Aorta (tissue), 5 donors: ENCODE data around the gene JOSD2. TPM values are rescaled to one million over a fixed set of nuclear protein-coding genes. Genes with fewer than 3 reads are reported as not detected.
"Not testable (repeated sequence)": the region's sequence is repeated elsewhere in the genome, so short reads cannot be mapped to it uniquely, and the experiment has no call there.

Experiments used
- ATAC-seq: fragments of 200-7000 bp; cut with Tn5 transposase; one replicate; pipeline ENCODE4 v1.9.1; 2022; ENCODE audit warnings: moderate library complexity; ENCODE audit not compliant: low FRiP score
- DNase-seq, 2 donors: peaks; one replicate each; pipeline ENCODE4 v3.0.0-alpha.2; 2020
- H3K27ac ChIP-seq, 2 donors: one replicate each; pipeline ENCODE4 v1.5.1; 2013; ENCODE audit warnings: low read length in 2 of 2, mild to moderate bottlenecking in 2 of 2, moderate library complexity in 2 of 2, control low read depth in 1 of 2, inconsistent platforms in 1 of 2, low read depth in 1 of 2
- H3K27me3 ChIP-seq, 2 donors: one replicate each; pipeline ENCODE4 v1.6.1; 2013; ENCODE audit warnings: control low read depth in 1 of 2, low read length in 1 of 2, mild to moderate bottlenecking in 1 of 2, moderate library complexity in 1 of 2; ENCODE audit not compliant: insufficient read depth in 2 of 2, control insufficient read depth in 1 of 2
- H3K36me3 ChIP-seq, 2 donors: one replicate each; pipeline ENCODE4 v1.6.1; 2013; ENCODE audit warnings: control low read depth in 1 of 2, low read length in 1 of 2, mild to moderate bottlenecking in 1 of 2; ENCODE audit not compliant: insufficient read depth in 2 of 2, control insufficient read depth in 1 of 2
- H3K4me1 ChIP-seq, 2 donors: one replicate each; pipeline ENCODE4 v1.6.1; 2013; ENCODE audit warnings: low read length in 2 of 2, control low read depth in 1 of 2, mild to moderate bottlenecking in 1 of 2, moderate library complexity in 1 of 2; ENCODE audit not compliant: insufficient read depth in 2 of 2, control insufficient read depth in 1 of 2
- H3K4me3 ChIP-seq, 2 donors: one replicate each; pipeline ENCODE4 v1.5.1; 2013; ENCODE audit warnings: low read length in 2 of 2, control low read depth in 1 of 2, mild to moderate bottlenecking in 1 of 2
- H3K9me3 ChIP-seq: one replicate; pipeline ENCODE4 v1.6.1; 2013; ENCODE audit warnings: mild to moderate bottlenecking, low read length; ENCODE audit not compliant: control insufficient read depth
- WGBS, 2 donors: extraction: QIAGEN DNeasy Blood & Tissue Kit; methylation state at CpG; one replicate each; pipeline ENCODE4 v1.1.7; 2013; 5-methylcytosine and 5-hydroxymethylcytosine counted together
- intact Hi-C, 2 donors: fragments of 100-400 bp; cut with DNase I; formaldehyde crosslinking; loops; one replicate each; pipeline versions ENCODE4 v1.14.2 to v1.15.0; 2022
- polyA plus RNA-seq, 2 donors: library from polyadenylated mRNA; stranded (reverse); fragments of 200-250 nt; gene quantifications; one replicate each; pipeline ENCODE4 v1.2.3, GENCODE V29; 2013
- total RNA-seq, 2 donors: library from RNA; stranded (reverse); fragmentation: NEBNext Ultra II Directional; extraction: Animal tissue kit (Norgen Biotek cat#: 25700); gene quantifications; one replicate each; pipeline ENCODE4 v1.2.1, GENCODE V29; 2021
- donor health status: healthy with polysubstance abuse.
- donor health status: Bipolar disorder and iron deficiency.
- donor health status: DM: no; HTN: no; CAD: no.
- donor health status: DM: no; HTN: no; CAD: no.
- donor health status: DM: yes; HTN: yes; CAD: no.

JOSD2 gene
- total and polyA plus RNA-seq, 4 donors: 26.6 to 76.1 (median 37.2) TPM

GRCh38 chr19:50477751-50478515 is 33.1 kb downstream of the JOSD2 start:
- DNase-seq (peak in 1 of 2 donors; percentile 64), ATAC-seq (no peak)
- H3K4me1 ChIP-seq: no peaks in the 10 kb centered on the region
- no peaks in the 10 kb centered on the region for H3K9me3 ChIP-seq
- H3K27me3 ChIP-seq: no peaks in the 10 kb centered on the region
- 92 to 94% methylated on average over 17 of the region's 17 CpGs for WGBS, 2 donors
- no peak overlapping the region for H3K27ac ChIP-seq
- H3K4me3 ChIP-seq: no peak overlapping the region
- peaks cover 0 to 4% of the 10 kb centered on the region in 2 donors for H3K36me3 ChIP-seq
- intact Hi-C loops: loop anchor here in 1 of 2 donors (2.0 kb wide), 1 partner anchor 35 kb away; the partner anchor contains the start of gene ASPDH

GRCh38 chr19:50476907-50477238 is 34.1 kb downstream of the JOSD2 start:
- DNase-seq (no peak), ATAC-seq (no peak)
- Histone ChIP-seq H3K4me3 (peak overlapping the region; percentile 62 to 78), H3K36me3 (peaks cover 0 to 4% of the 10 kb centered on the region in 2 donors), H3K9me3 (no peaks in the 10 kb centered on the region), H3K4me1 (no peaks in the 10 kb centered on the region), H3K27ac (no peak overlapping the region), H3K27me3 (no peaks in the 10 kb centered on the region)
- WGBS, 2 donors: 14 to 17% methylated on average over 20 of the region's 20 CpGs
- intact Hi-C loops: loop anchor here in 1 of 2 donors (2.0 kb wide), 1 partner anchor 36 kb away; the partner anchor contains the start of gene ASPDH

- no peaks in the 10 kb centered on the region for H3K9me3 ChIP-seq
- H3K4me1 ChIP-seq: no peaks in the 10 kb centered on the region
- no peak within 1 kb of the TSS for H3K27ac ChIP-seq
- peak within 1 kb of the TSS; percentile 62 to 78 for H3K4me3 ChIP-seq
- peaks cover 0 to 4% of the 10 kb centered on the region in 2 donors for H3K36me3 ChIP-seq
- WGBS, 2 donors: 1% methylated on average over 46 to 58 of the region's 58 CpGs
- ATAC-seq (peak; percentile 95), DNase-seq (peak; percentile 93 to 96)
- H3K27me3 ChIP-seq: no peaks in the 10 kb centered on the region
- intact Hi-C loops: loop anchor here in 1 of 2 donors (2.0 kb wide), 1 partner anchor 36 kb away; the partner anchor contains the start of gene ASPDH
These were observed 34.6 kb downstream of the JOSD2 start, which contains the start of the genes EMC10 and GARIN5A for GRCh38 chr19:50476224-50476906. EMC10 (plus strand) TSS chr19:50476507; CDS start chr19:50476545, 38 bp downstream. GARIN5A (minus strand) TSS chr19:50476848; CDS start chr19:50476388, 460 bp downstream.

GRCh38 chr19:50475736-50476223 is 35.2 kb downstream of the JOSD2 start:
- intact Hi-C loops: loop anchor here in 1 of 2 donors (2.0 kb wide), 1 partner anchor 37 kb away; the partner anchor contains the start of gene ASPDH
- WGBS, 2 donors: 68 to 72% methylated on average over 28 to 29 of the region's 29 CpGs
- peak in 1 of 2 donors; percentile 71 for DNase-seq
- H3K27me3 ChIP-seq: no peaks in the 10 kb centered on the region
- no peaks in the 10 kb centered on the region for H3K9me3 ChIP-seq
- peaks cover 0 to 4% of the 10 kb centered on the region in 2 donors for H3K36me3 ChIP-seq
- H3K27ac ChIP-seq: no peak overlapping the region
- no peaks in the 10 kb centered on the region for H3K4me1 ChIP-seq
- no peak overlapping the region for H3K4me3 ChIP-seq
- ATAC-seq: no peak

- peak in 1 of 2 donors; percentile 73 for DNase-seq
- Histone ChIP-seq H3K9me3 (no peaks in the 10 kb centered on the region), H3K27me3 (no peaks in the 10 kb centered on the region), H3K36me3 (no peaks in the 10 kb centered on the region), H3K27ac (no peak overlapping the region), H3K4me1 (no peaks in the 10 kb centered on the region), H3K4me3 (no peak overlapping the region)
- WGBS, 2 donors: 71 to 77% methylated on average over 12 of the region's 12 CpGs
- intact Hi-C loops: no loop called here
- ATAC-seq: no peak
These were observed 35.9 kb downstream of the JOSD2 start for GRCh38 chr19:50475101-50475568.

- H3K27me3 ChIP-seq, H3K9me3 ChIP-seq, ATAC-seq, DNase-seq, H3K27ac ChIP-seq, H3K36me3 ChIP-seq, intact Hi-C loops, H3K4me1 ChIP-seq, H3K4me3 ChIP-seq: not testable (repeated sequence)
- WGBS, 2 donors: 50 to 60% methylated on average over 3 of the region's 3 CpGs
These were observed 37.7 kb downstream of the JOSD2 start for GRCh38 chr19:50473336-50473735.

GRCh38 chr19:50468818-50469217 is 42.2 kb downstream of the JOSD2 start:
- ATAC-seq (no peak), DNase-seq (no peak)
- intact Hi-C loops: no loop called here
- Histone ChIP-seq H3K4me3 (no peak overlapping the region), H3K36me3 (no peaks in the 10 kb centered on the region), H3K9me3 (no peaks in the 10 kb centered on the region), H3K4me1 (no peaks in the 10 kb centered on the region), H3K27ac (no peak overlapping the region), H3K27me3 (no peaks in the 10 kb centered on the region)
- WGBS, 2 donors: 84 to 87% methylated on average over 6 of the region's 6 CpGs

GRCh38 chr19:50467566-50467965 is 43.4 kb downstream of the JOSD2 start:
- no peak for ATAC-seq
- Histone ChIP-seq H3K9me3 (no peaks in the 10 kb centered on the region), H3K36me3 (no peaks in the 10 kb centered on the region), H3K4me3 (no peak overlapping the region), H3K27ac (no peak overlapping the region), H3K4me1 (no peaks in the 10 kb centered on the region), H3K27me3 (no peaks in the 10 kb centered on the region)
- 83 to 89% methylated on average over 18 of the region's 18 CpGs for WGBS, 2 donors
- intact Hi-C loops: no loop called here
- no peak for DNase-seq
